SU-DHL-6 (cell line): Measurements from ENCODE around the gene LRRK1.

ENCODE experiments used
- H2AFZ ChIP-seq: fragments of 200-600 bp; sonication (generic); 2 replicates; pipeline ENCODE4 v1.6.1; 2014; ENCODE audit warnings: low read depth, mild to moderate bottlenecking, moderate library complexity, mixed read lengths, antibody characterized with exemption, low read length; ENCODE audit not compliant: severe bottlenecking
- H3F3A ChIP-seq: fragments of 200-600 bp; shearing (Covaris generic); 2 replicates; pipeline ENCODE4 v1.6.0; 2016; ENCODE audit warnings: antibody characterized with exemption, mild to moderate bottlenecking; ENCODE audit not compliant: insufficient read depth
- H3K27ac ChIP-seq: fragments of 200-600 bp; sonication (generic); 2 replicates; pipeline ENCODE4 v1.5.1; 2016; ENCODE audit warnings: low read depth, mild to moderate bottlenecking, low read length, moderate library complexity, mixed read lengths
- H3K27me3 ChIP-seq: fragments of 200-600 bp; sonication (generic), shearing (Covaris generic); 2 replicates; pipeline ENCODE4 v1.6.0; 2014; ENCODE audit warnings: mild to moderate bottlenecking, low read length
- H3K36me3 ChIP-seq: fragments of 200-600 bp; sonication (generic); 2 replicates; pipeline ENCODE4 v1.6.1; 2014; ENCODE audit warnings: mild to moderate bottlenecking, low read length, mixed read lengths
- H3K4me2 ChIP-seq: fragments of 300-600, 200-600 bp; shearing (Covaris generic), sonication (generic); 2 replicates; pipeline ENCODE4 v1.6.0; 2014; ENCODE audit warnings: low read length, low read depth, mild to moderate bottlenecking; ENCODE audit not compliant: poor library complexity, severe bottlenecking
- H3K4me3 ChIP-seq: fragments of 200-600 bp; sonication (generic); 2 replicates; pipeline ENCODE4 v1.5.1; 2014; ENCODE audit warnings: antibody characterized with exemption, low read length, mild to moderate bottlenecking, mixed read lengths; ENCODE audit not compliant: insufficient read depth, poor library complexity, severe bottlenecking
- H3K79me2 ChIP-seq: fragments of 200-600 bp; sonication (generic); 2 replicates; pipeline ENCODE4 v1.6.1; 2014; ENCODE audit warnings: mild to moderate bottlenecking, low read length, moderate library complexity; ENCODE audit not compliant: insufficient read depth
- H3K9ac ChIP-seq: fragments of 200-600 bp; sonication (generic); 2 replicates; pipeline ENCODE4 v1.7.0; 2014; ENCODE audit warnings: mild to moderate bottlenecking, low read length
- H3K9me2 ChIP-seq: fragments of 200-600 bp; sonication (generic); replicated peaks from 2 replicates; pipeline ENCODE4 v1.6.1; 2014; ENCODE audit warnings: low read length; ENCODE audit not compliant: insufficient read depth
- H3K9me3 ChIP-seq: fragments of 200-600 bp; sonication (generic); 2 replicates; pipeline ENCODE4 v1.6.1; 2014; ENCODE audit warnings: low read length, mixed read lengths; ENCODE audit not compliant: insufficient read depth
- H4K20me1 ChIP-seq: fragments of 200-600 bp; sonication (generic); 2 replicates; pipeline ENCODE4 v1.6.1; 2014; ENCODE audit warnings: low read depth, mild to moderate bottlenecking, antibody characterized with exemption, low read length, moderate library complexity, mixed read lengths
- EZH2phosphoT487 ChIP-seq: fragments of 200-600 bp; sonication (generic), shearing (Covaris generic); conservative IDR thresholded peaks from 2 replicates; pipeline ENCODE4 v1.6.1; 2018; ENCODE audit warnings: mild to moderate bottlenecking, antibody characterized with exemption, low read length, moderate library complexity, mixed read lengths
- TF ChIP-seq, protein P1 (sequence below): fragments of 200-600 bp; sonication (generic); IDR thresholded peaks from one replicate; pipeline ENCODE4 v1.5.1; 2017; ENCODE audit warnings: antibody characterized with exemption, mild to moderate bottlenecking, low read length, moderate library complexity; ENCODE audit not compliant: insufficient read depth, poor library complexity, severe bottlenecking

The LRRK1 gene

DNA sequence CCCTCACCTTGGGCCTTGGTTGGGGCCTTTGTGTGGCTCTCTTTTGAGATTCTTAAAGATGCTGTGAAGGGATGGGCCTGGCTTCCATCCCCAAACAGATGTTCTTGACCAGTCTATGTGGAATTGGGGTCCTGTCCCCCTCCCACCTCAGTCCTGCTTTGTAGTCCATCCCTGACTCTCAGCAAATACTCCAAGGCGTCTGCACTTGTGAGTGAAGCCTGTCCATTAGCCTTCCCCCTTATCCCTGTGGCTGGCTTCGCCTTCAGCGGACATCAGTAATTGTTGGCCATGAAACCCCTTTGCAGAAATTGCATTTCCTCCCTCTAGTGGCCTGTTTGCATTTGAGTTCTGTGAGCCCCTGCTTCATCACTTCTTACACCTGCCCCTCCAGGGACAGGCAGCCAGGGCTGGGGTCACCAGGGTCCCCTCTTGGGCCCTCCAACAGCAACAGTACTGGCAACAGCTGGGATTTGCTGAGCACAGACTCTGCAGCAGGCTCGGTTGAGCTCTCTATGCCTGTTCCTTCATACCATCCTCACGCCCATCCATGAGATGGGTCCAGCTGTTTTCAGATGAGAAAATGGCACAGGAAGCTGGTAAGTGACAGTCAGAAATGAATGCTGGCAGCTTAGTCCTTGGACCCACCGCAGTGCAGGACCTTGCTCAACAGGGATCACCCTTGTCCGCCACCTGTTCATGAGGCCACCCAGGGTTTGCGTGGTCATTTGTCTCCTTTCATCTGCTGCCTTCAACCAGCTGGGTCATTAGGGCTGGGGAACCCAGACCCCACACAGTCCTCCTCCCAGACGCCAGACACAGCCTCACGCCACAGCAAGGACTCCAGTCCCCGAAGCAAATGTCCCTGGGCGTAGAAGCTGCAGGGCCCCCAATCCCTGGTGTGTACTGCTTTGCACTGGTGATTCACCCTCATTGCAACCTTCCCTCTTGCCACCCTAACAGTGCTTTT, 8.9 kb upstream of the LRRK1 start:
- no peaks in the 10 kb centered on the region; the same call in 1 of the 2 replicates for H3K79me2 ChIP-seq

DNA sequence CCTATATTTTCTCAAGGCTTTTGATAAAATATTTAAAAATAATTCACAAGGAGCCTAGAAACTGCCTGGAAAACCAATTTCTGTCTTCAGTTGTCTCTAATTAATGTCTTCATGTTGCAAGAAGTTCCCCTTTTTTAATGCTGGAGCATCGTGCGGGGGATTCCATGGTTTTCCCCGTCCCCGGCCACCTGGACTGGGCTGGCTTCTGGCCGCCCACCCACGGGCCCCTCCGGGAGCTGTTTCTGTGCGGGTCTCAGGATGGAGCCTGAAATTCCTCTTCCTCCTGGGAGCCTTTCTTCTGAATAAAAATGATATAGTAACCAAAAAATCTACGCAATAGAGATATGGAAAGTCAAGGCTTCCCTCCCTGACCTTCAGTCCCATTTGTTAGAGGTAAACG, 8.1 kb upstream of the LRRK1 start:
- no peaks in the 10 kb centered on the region for H3F3A ChIP-seq
- no peak overlapping the region for H3K4me3 ChIP-seq
- H3K9ac ChIP-seq = no peak overlapping the region
- no peaks in the 10 kb centered on the region for H3K27me3 ChIP-seq
- TF ChIP-seq, protein P1, sequence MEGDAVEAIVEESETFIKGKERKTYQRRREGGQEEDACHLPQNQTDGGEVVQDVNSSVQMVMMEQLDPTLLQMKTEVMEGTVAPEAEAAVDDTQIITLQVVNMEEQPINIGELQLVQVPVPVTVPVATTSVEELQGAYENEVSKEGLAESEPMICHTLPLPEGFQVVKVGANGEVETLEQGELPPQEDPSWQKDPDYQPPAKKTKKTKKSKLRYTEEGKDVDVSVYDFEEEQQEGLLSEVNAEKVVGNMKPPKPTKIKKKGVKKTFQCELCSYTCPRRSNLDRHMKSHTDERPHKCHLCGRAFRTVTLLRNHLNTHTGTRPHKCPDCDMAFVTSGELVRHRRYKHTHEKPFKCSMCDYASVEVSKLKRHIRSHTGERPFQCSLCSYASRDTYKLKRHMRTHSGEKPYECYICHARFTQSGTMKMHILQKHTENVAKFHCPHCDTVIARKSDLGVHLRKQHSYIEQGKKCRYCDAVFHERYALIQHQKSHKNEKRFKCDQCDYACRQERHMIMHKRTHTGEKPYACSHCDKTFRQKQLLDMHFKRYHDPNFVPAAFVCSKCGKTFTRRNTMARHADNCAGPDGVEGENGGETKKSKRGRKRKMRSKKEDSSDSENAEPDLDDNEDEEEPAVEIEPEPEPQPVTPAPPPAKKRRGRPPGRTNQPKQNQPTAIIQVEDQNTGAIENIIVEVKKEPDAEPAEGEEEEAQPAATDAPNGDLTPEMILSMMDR = no peak
- no peak for TF ChIP-seq EZH2phosphoT487
- H3K4me2 ChIP-seq = no peak overlapping the region
- H4K20me1 ChIP-seq = no peaks in the 10 kb centered on the region
- H3K9me3 ChIP-seq = no peaks in the 10 kb centered on the region
- H3K27ac ChIP-seq = no peak overlapping the region
- no peak overlapping the region for H2AFZ ChIP-seq
- no peaks in the 10 kb centered on the region for H3K9me2 ChIP-seq
- peaks cover 21% of the 10 kb centered on the region for H3K36me3 ChIP-seq
- H3K79me2 ChIP-seq = peaks cover 2% of the 10 kb centered on the region; the same call in 1 of the 2 replicates

More for the DNA sequence above, 8.9 kb upstream of the LRRK1 start:
- H3K9me3 ChIP-seq = no peaks in the 10 kb centered on the region
- TF ChIP-seq EZH2phosphoT487 = no peak
- TF ChIP-seq, protein P1 = no peak
- no peaks in the 10 kb centered on the region for H3K9me2 ChIP-seq
- peaks cover 13% of the 10 kb centered on the region for H3K36me3 ChIP-seq
- H3K9ac ChIP-seq = no peak overlapping the region
- no peaks in the 10 kb centered on the region for H3F3A ChIP-seq
- no peaks in the 10 kb centered on the region for H4K20me1 ChIP-seq
- no peak overlapping the region for H3K27ac ChIP-seq
- H3K4me2 ChIP-seq = no peak overlapping the region
- no peak overlapping the region for H3K4me3 ChIP-seq
- H2AFZ ChIP-seq = no peak overlapping the region
- no peaks in the 10 kb centered on the region for H3K27me3 ChIP-seq

DNA sequence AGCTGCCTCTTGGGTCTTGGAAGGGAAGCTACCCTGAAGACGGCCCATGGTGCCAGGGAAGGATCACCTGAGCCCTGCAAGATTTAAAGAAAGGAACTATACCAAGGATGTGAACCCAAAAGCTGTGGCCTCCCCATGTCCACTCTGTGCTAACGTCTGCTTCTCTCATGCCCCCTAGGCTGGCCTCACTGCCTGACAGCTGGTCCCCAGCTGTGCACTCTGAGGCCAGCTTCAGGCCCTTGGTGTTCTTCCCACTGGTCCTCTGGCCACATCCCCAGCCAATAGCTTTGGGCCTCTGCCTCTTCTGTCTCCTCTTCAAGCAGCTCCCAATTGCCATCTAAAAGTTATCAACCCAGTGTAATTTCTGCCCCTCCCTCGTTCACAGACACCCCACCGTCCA, 5.2 kb upstream of the LRRK1 start:
- Histone ChIP-seq H3K9ac (no peak overlapping the region), H4K20me1 (no peaks in the 10 kb centered on the region), H3K4me2 (no peak overlapping the region), H3K79me2 (peaks cover 29% of the 10 kb centered on the region), H3K9me3 (no peaks in the 10 kb centered on the region), H3K4me3 (no peak overlapping the region), H3K36me3 (peaks cover 25% of the 10 kb centered on the region), H3F3A (no peaks in the 10 kb centered on the region), H3K9me2 (no peaks in the 10 kb centered on the region), H3K27ac (no peak overlapping the region), H3K27me3 (no peaks in the 10 kb centered on the region), H2AFZ (no peak overlapping the region)
- TF ChIP-seq EZH2phosphoT487 = no peak
- TF ChIP-seq, protein P1 = no peak
